Muscle of back (tissue), 11 donors: ENCODE data around the gene NT5M. TPM values are rescaled to one million over a fixed set of nuclear protein-coding genes. Genes with fewer than 3 reads are reported as not detected.

Experiments used
- DNase-seq, 3 donors: peaks; one replicate each; pipeline versions ENCODE4 v3.0.0 to v3.0.0-alpha.2; 2013
- polyA plus RNA-seq, 10 donors: library from polyadenylated mRNA; unstranded; fragments of 120-200 nt; gene quantifications; one replicate each; pipeline ENCODE4 v1.2.1, GENCODE V29; 2013; ENCODE audit not compliant: insufficient read length in 10 of 10

The NT5M gene
- polyA plus RNA-seq, 10 donors: 3.9 to 7.4 (median 5.7) TPM

DNA sequence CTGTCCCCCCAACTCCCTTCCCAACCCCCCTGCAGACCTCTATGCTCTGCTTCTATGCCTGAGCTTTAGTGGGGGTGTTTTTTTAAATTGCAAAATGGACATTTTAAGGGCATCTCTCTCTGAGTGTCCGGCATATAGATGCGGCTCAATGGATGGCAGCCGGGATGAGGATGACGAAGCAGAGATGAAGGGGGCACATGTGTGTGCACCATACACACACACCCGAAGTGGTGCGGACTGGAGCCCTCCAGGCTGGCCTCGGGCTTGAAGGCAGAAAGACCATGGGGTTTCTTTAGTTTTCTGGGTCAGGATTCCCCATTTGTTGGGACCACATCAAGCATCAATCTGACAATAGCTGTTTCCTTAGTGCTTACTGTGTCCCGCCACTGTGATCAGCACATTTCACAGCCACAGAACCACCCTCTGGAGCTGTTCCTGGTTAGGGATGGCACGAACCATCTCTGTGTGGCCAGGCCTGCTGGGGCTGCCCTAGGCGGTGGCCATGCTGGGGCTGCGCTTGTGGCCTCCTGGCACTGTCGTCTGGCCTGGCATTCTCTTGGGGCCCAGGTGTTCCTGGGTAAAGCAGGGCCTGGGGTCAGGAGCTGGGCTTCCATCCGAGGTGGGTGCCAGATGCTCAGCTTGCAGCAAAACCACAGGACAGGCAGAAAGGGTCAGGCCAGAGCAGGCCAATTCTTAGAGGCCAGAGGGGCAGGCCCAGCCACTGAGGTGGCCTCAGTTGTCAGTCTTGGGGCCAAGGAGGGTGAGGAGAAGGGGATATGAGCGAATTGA is 49.9 kb downstream of the NT5M start:
- DNase-seq: no peak

DNA sequence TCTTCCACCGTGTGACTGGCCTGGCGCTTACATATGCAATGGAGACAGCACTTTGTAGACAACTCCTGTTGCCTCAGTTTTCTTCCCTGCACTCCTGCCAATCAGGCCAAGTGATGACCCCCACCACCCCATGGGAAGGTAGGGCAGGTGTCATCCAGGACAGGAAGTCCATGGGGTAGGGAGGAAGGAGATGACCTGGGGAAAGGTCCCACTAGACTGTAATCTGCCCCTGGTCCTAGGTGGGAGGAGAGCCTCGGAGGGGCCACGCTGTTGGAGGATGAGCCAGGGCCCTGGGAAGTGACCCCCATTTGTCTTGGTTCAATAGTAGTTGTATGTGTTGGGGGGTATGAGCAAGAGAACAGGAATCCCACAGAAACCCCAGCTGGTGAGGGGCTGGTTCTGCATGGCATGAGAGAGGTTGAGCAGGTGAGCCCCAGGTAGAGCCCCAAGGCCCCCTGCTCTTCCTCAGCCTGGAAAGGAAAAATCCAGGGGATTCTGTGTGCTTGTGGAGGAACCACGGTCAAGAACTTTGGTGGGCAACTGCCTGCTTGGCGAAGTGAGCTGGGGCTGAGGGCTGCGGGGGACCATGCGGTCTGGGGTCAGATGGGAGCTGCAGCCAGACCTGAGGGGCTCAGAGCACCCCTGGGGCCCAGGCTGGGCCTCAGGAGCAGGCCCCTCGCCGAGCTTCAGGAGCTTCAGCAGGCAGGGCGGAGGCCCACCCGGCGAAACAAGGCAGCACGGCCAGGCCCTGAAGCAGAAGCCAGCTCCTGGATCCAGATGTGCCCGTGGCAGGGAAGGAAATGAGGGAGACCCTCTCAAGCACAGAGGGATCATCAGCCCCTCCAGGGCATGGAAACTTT is 50.7 kb downstream of the NT5M start:
- DNase-seq: no peak

DNA sequence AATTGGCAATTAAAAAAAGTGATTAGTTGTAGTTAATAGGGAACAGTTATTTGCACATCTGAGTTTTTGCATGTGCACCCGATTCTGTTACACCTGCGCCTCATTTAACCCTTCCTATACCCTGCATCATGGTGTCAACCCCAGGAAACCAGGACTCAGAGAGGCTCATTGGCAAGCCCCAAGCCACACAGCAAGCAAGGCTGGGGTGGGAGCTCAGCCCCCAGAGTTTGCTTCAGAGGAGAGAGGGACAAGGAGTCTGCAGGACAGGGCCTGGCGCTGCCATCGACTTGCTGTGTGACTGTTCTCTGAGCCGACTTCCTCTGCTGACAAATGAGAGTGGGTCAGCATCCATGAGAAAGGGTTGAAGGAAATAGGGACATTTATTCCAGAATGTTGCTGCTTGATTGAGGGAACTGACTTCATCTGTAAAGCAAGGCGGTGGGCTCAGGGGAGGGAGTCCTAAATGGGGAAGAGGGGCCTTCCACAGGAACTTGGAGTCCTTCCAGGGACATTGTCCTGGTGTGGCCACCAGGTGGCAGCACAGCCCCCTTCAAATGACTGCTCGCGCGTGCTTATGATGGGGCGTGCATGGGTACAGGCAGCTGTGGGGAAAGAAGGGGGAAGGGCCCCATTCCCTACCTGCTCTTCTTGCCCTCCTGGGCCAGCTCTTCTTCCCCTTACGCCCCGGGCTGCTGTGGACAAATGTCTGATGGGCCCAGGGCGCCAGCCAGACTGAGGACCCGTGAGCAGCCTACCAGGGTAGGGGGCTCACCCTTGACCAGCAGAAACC is 51.6 kb downstream of the NT5M start:
- DNase-seq: peak; percentile 47 to 88 (median 81)

DNA sequence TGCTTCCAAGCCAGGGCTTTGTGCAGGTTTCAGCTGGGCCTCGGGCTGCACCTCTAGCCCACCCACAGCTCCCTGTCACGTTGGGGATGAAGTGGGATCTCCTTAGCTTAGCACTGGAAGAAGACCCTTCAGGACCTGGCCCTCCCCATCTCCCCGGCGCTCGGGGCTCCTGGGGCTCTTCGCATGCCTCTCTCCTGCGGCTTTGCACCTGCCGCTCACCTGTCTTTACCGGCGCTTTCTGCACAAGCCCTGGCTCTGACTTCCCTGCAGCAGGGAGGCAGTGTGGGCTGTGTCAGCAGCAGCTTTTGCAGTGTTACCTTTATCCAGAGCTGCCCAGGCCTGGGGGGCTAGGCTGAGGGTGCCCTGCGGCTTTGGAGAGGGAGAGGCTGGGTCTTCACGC is 52.3 kb downstream of the NT5M start:
- no peak for DNase-seq

DNA sequence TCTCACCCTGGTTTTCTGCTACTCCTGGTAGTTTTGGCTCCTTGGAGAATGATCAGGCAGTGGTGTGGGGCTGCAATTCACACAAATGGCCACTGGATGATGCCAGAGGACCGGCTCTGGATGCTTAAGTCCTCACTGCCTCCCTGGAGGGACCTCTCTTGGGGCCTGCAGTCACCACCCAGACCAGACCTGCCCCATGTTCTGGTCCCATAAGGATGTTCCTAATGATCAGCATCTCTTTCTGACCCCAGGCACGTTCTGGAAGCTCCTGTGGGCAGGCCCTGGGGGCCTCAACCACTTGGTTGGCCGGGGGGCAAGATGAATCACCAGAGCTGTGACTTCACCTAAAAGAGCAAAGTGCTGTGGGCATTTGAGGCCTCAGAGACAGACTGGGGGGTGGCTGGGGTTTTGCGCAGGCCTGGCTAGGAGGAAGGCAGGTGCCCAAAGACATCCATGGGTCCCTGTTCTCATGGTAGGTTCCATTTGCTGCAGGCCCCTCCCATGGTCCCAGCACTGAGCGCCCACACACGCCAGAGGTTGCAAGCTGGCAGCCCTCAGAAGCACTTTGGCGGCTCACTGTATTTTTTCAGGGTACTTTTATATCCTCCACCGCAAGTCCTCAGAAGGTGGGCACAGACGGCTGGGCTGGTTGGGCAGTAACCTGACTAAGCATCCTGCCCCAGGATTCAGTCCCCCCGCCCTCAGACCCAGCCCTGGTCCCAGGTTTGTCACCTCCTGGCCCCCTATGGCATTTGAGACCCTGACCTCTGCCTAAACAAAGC is 53.2 kb downstream of the NT5M start:
- DNase-seq: peak; percentile 74 to 88 (median 80)

DNA sequence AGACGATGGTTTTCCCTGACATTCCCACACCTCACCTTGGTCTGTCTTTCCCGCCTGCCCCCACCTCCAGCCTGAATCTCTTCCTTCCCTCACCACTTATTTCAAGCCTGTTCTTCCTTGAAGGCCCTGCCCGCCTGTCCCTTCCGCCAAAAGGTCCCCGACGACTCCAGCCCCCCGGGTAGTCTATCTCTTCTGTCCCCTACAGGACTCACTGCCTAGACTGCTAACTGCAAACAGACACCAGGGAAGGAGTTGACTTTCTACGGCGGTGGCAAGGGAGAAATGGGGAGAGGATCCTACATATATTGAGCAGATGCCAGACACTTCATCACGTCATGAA is 53.7 kb downstream of the NT5M start:
- no peak for DNase-seq

DNA sequence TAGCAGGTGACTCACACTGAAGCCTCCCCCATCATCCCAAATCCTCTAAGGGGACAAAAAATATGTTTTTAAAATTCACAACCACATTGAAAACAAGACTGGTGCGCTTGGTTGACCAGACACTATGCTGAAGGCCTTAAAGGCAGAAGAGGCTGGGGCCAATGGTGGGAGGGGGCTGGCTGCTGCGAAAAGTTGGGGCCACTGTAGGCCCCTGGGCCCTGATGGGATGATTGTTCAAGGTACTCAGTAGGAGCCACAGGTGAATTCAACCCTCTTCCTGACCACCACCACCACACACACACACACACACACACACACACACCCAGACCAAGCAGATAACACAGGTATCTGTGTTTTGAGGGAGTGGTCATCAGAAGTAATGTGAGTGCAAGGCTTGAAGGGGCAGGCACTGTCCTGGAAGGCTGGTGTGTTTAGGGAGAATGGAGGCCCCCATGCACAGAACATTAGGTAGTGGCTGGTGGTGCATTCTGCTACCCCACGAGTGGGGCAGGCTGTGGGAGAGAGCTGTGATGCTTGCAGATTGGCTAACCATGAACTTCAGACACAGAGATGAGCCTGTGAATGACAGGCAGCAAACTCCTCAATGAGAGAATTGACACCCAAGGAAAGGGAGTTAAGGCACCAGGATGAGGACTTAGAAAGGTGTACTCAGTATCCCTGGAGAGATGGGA is 55.0 kb downstream of the NT5M start:
- no peak for DNase-seq

DNA sequence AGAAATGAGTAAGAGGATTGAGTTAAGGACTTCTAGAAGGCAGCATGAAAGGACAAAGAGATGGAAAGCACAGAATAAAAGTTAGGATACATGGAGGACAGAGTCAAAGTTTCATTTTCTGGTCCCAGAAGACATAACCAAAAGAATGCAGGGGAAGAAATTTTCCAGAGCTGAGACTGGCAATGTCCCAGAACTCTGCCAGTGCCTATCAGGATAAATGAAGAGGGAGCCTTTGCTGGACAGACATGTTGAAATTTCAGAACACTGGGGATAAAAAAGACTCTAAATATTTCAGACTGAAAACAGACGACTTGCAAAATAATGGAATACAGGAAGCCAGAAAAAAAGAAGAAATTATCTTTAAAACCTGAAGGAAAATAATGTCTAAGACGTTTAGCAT is 55.7 kb downstream of the NT5M start:
- DNase-seq: no peak

DNA sequence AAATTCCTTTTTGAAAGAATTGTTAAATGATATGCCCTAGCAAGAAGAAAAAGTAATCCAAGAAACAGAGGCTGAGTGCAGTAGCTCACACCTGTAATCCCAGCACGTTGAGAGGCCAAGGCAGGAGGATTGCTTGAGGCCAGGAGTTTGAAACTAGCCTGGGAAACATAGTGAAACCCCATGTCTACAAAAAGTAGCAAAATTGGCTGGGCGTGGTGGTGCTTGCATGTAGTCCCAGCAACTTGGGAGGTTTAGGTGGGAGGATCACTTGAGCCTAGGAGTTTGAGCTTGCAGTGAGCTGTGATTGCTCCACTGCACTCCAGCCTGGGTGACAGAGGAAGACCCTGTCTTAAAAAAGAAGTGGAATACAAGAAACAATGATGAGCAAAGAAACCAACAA is 56.1 kb downstream of the NT5M start:
- no peak for DNase-seq

DNA sequence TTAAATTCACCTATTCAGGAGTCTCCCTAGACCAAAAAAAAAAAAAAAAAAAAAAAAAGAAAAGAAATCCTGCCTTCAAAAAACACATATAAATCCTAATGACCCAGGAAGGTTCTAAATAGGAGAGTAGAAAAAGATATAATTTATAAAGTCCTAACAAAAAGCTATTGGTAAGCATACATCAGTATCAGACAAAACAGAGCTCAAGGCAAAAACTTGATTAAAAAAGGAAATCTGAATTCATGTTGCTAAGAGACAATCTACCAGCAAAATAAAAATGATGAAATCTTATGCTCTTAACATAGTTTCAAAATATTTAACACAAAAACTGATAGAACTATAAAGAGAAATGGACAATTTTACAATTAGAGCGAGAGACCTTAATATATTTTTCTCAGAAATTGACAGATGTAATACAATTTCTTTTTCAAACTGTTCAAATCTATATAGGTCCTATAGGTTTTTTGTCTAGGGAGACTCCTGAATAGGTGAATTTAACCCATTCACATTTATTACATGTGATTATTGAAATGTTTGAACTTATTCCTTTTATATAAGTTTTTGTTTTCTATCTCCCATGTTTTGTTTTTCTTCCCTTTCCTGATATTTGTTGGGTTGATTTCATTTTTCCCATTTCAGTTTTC is 57.0 kb downstream of the NT5M start:
- DNase-seq: no peak

DNA sequence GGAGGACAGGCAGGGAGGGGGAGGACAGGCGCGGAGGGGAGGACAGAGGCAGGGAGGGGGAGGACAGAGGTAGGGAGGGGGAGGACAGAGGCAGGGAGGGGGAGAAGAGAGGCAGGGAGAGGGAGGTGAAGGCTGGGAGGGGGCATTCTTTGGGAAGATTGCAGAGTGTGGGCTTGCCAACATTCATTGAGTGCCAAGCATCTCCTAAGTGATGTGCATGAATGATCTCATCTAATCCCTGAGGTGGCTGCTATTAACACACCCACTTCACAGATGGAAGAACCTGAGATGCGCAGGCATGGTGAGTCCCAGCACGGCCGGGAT is 58.3 kb downstream of the NT5M start:
- no peak for DNase-seq

DNA sequence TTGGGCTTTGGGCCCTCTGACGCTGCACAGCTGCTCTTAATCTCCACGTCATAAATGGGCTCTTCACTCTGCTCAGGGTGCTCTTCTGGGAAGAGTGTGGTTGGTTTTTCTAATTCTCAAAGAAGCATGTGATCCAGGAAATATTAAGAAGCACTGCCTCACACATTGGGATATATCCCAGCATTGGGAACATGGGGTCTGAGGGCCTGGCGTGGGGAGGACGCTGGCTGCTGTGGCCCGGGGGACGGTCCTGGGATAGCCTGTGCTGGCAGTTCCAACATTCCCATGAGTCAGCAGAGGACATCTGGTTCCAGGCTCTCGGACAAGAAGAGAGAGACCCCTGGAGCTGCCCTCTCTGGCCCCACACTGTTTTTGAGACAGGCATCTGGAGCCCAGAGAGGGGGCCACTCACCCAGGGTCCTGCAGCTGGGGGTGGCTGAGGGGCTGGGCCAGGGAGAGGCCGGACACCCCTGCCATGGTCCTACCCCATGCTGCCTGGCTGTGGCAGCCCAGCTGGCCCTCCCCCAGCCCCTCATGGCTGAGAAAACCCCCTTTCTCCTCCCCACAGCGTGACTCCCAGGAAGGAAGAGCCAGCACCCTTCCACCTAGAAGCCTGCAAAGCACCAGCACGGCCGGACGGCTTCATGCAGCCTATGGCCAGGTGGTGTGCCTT is 58.8 kb downstream of the NT5M start:
- peak; percentile 29 to 77 (median 54) for DNase-seq

DNA sequence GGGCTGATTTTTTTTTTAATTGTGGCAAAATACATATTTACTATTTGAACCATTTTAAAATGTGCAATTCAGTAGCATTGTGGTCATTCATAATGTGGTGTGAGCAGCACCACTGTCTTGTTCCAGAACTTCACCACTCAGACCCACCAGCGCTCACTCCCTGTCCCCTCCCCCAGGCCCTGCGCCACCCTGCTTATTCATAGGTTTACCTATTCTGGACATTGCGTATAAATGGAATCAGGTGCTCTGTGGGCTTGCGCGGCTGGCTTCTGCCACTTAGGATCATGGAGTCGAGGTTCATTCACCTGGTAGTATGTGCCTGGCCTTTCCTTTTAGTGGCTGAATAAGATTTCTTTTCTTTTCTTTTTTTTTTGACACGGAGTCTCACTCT is 59.4 kb downstream of the NT5M start:
- no peak for DNase-seq

DNA sequence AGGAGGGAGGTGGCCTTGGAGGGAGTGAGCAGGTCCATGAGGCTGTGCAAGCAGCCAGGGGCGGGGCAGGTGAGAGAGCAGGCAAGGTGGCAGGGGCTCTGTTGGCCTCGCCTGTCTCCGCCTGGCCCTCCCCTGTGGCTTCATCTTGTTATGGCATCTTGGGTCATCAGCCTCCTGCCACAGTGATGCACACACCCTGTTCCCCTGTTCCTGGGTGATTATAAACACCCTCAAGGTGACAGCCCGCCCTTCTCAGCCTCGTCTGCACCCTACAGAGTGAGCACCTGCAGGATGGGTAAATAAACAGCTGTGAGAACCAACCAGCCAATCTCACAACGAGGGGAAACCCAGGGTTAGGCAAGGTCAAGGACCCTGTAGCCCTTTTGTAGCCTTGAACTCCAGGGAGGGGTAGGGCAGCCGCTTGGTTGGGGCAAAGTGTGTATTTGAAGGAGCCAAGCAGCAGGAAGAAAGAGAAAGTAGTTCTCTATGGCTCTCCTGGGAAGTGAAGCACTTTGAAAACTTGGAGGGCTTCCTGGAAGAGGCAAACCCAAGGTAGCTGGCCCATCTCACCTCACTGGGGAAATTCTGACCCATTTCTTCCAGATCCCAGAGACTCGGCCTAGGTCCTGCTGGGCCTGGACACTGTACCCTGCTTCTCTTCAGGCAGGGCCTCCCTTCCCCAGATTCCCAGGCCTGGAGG is 60.6 kb downstream of the NT5M start:
- no peak for DNase-seq

DNA sequence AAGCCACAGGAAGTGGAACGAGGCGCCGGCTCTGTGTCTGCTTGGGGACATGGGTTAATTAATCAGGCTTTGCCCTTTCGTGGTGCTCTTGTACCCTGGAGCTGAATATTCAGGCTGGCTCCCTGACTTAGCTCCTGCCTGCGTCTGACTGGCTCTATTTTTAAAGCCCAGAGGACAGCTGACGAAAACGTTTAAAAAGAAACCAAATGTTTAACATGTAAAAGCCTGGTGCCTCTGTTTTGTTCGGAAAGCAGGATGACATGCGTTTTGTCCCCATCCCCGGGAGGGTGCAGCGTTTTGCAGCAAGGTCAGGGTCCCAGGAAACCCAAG is 61.1 kb downstream of the NT5M start:
- no peak for DNase-seq

DNA sequence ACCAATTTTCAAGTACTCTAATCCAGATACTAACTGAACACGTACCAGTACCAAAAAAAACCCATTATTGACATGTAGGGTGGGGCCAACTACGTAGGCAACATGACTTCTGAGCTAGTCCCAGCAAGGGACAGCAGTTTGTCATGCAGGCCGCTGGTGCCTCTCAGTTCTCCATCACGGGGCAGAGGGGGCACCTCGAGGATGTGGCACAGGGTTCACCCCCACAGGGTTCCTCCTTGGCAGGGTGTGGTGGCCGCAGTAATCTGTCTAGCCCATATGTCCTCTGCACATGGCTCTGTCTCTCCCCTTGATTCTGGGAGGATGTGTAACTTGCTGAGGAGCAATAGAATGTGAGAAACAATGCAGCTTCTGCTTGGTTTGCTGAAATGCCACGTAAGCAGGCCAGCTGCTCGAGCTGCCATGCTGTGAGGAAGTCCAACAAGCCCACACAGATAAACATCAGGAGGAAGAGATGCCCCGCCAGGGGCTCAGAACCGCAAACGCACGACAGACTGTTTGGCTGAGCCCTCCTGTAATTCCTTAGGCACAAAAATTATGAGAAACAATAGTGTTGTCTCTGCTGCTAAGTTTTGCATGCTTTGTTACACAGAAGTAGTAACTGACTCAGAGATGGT is 62.4 kb downstream of the NT5M start:
- no peak for DNase-seq

DNA sequence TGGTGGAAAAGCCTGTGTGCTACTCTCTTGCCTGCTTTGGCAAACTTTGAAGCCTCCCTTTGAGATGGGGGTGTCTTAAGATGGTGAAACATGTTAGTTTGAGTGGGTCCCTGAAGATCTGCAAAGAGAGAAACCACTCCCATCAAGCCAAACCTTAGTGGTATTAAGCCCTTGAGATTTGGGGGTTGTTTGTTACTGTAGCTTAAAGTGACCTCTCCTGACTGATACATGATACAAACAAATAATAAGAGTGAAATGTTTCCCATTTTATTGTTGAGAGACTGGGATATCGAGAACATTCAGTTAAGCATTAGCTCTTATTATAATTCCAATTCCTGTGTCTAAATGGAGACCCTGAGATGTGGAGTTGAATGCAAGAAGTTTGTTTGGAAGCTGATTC is 63.1 kb downstream of the NT5M start:
- no peak for DNase-seq

DNA sequence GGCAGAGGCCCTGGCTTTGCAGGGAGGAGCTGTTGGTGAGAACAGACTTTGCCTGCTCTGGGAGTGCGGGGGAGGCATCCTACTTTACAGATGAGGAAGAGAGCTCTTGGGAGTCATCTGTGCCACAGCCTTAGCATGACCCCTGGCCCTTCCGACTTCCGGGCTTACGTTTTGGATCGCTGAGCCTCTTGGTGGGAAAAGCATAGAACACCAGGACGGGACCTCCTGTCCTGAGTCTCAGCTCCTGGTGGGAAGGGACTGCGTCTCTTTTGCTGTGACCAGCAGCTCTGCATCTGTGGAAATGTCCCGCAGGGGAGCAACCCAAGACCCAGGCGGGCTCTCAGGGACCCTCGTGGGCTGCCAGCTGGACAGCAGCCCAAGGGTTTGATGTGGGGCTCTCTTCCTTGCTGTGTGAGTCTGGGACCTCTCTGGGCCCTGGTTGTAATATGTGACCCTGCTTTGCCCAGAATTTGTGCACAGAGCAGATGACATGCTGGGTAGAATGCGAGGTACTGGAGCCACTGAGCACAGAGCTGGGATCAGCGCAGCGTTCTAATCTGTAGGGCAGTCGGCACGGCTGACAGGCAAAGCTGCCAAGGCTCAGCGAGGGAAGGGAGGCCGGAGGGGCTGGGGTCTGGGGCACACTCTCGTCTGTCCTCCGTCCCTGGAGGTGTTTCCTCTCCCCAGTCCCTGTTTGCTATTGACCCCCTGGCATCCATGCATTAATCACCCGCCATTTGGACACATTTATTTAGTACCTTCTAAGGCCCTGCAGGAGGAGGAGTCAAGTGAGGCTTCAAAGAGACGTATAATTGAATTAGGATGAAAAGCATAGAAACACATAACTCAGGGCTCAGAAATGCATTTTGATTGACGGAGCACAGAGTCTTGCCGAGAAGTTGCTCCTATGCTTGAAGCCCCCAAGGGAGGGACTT is 64.0 kb downstream of the NT5M start:
- DNase-seq: no peak
